NCI-H1417 treated with DMSO at 0.1 percent for 48 hours (cell line): ENCODE data around the gene ELOVL5.
"Not testable (repeated sequence)": the region's sequence is repeated elsewhere in the genome, so short reads cannot be mapped to it uniquely, and the experiment has no call there.

Experiments
- DNase-seq: peaks from one replicate; lab custom pipeline; 2025; lab: John Stamatoyannopoulos, UW

The ELOVL5 gene

GRCh38 chr6:53359095-53359842 is 10.5 kb upstream of the ELOVL5 start:
- DNase-seq, result peak; percentile 56

- no peak for DNase-seq
Observed at GRCh38 chr6:53358440-53359094, 9.8 kb upstream of the ELOVL5 start.

- no peak for DNase-seq
Observed at GRCh38 chr6:53357576-53358360, 9.0 kb upstream of the ELOVL5 start.

- no peak for DNase-seq
Observed at GRCh38 chr6:53353624-53354023, 4.9 kb upstream of the ELOVL5 start.

GRCh38 chr6:53352360-53352759 is 3.6 kb upstream of the ELOVL5 start:
- DNase-seq, result no peak

GRCh38 chr6:53349209-53349693 is 501 bp upstream of the ELOVL5 start:
- DNase-seq, result no peak

GRCh38 chr6:53347921-53348370 is 804 bp downstream of the ELOVL5 start:
- no peak for DNase-seq

GRCh38 chr6:53347250-53347920 is 1.4 kb downstream of the ELOVL5 start:
- no peak for DNase-seq

GRCh38 chr6:53346049-53346448 is 2.7 kb downstream of the ELOVL5 start:
- not testable (repeated sequence) for DNase-seq

GRCh38 chr6:53344969-53345368 is 3.8 kb downstream of the ELOVL5 start:
- no peak for DNase-seq

GRCh38 chr6:53343092-53343491 is 5.7 kb downstream of the ELOVL5 start:
- no peak for DNase-seq

GRCh38 chr6:53342217-53342616 is 6.5 kb downstream of the ELOVL5 start:
- no peak for DNase-seq

GRCh38 chr6:53340536-53340935 is 8.2 kb downstream of the ELOVL5 start:
- DNase-seq, result no peak

- no peak for DNase-seq
Observed at GRCh38 chr6:53339424-53339823, 9.3 kb downstream of the ELOVL5 start.

GRCh38 chr6:53338304-53338703 is 10.4 kb downstream of the ELOVL5 start:
- DNase-seq, result no peak

GRCh38 chr6:53336070-53336469 is 12.7 kb downstream of the ELOVL5 start:
- no peak for DNase-seq

- no peak for DNase-seq
Observed at GRCh38 chr6:53335224-53335994, 13.3 kb downstream of the ELOVL5 start.

- DNase-seq, result no peak
Observed at GRCh38 chr6:53333439-53334408, 15.0 kb downstream of the ELOVL5 start.

- DNase-seq, result no peak
Observed at GRCh38 chr6:53331678-53332077, 17.1 kb downstream of the ELOVL5 start.

GRCh38 chr6:53330137-53330536 is 18.6 kb downstream of the ELOVL5 start:
- DNase-seq, result no peak
